CD14-positive monocyte (primary cell): ENCODE measurements around the gene ZDHHC8. TPM values are rescaled to one million over a fixed set of nuclear protein-coding genes. Genes with fewer than 3 reads are reported as not detected.

Source experiments
- DNase-seq, 3 donors: peaks; one replicate each; pipeline ENCODE4 v3.0.0-alpha.2; 2011 to 2022
- H2AFZ ChIP-seq: 2 replicates; pipeline ENCODE4 v1.6.0; 2012; ENCODE audit warnings: mild to moderate bottlenecking, low read depth, low read length, inconsistent platforms; ENCODE audit not compliant: insufficient read depth, poor library complexity, severe bottlenecking
- H3K27ac ChIP-seq, 2 donors: 1 replicate in 1 of 2; 2 replicates in 1 of 2; pipeline ENCODE4 v1.5.1; 2012 to 2013; ENCODE audit warnings: low read length in 2 of 2, control low read depth in 1 of 2, inconsistent platforms in 1 of 2, low read depth in 1 of 2, mild to moderate bottlenecking in 1 of 2
- H3K27me3 ChIP-seq, 2 donors: one replicate each; pipeline versions ENCODE4 v1.6.0 to v1.6.1; 2011 to 2013; ENCODE audit warnings: low read length in 2 of 2; ENCODE audit not compliant: control insufficient read depth in 2 of 2, insufficient read depth in 2 of 2
- H3K36me3 ChIP-seq, 2 donors: replicated peaks in 1 of 2; 1 replicate in 1 of 2; 2 replicates in 1 of 2; pipeline versions ENCODE4 v1.5.1 to v1.6.1; 2012 to 2013; ENCODE audit warnings: low read length in 2 of 2, control low read depth in 1 of 2, inconsistent platforms in 1 of 2, mild to moderate bottlenecking in 1 of 2; ENCODE audit not compliant: insufficient read depth in 2 of 2, control insufficient read depth in 1 of 2
- H3K4me1 ChIP-seq, 2 donors: 1 replicate in 1 of 2; 2 replicates in 1 of 2; pipeline versions ENCODE4 v1.5.1 to v1.6.1; 2012 to 2013; ENCODE audit warnings: low read length in 2 of 2, control low read depth in 1 of 2, inconsistent platforms in 1 of 2, mild to moderate bottlenecking in 1 of 2, moderate library complexity in 1 of 2; ENCODE audit not compliant: insufficient read depth in 2 of 2, control insufficient read depth in 1 of 2
- H3K4me2 ChIP-seq: replicated peaks from 2 replicates; pipeline ENCODE3; 2012; ENCODE audit warnings: low read length, moderate library complexity, mild to moderate bottlenecking; ENCODE audit not compliant: poor library complexity, severe bottlenecking; ENCODE audit errors: extremely low read depth
- H3K4me3 ChIP-seq, 3 experiments: fragments of 200-600 bp in 1 of 3; sonication (generic) in 1 of 3; replicated peaks in 1 of 3; 1 replicate in 2 of 3; 2 replicates in 1 of 3; pipeline ENCODE4 v1.5.1; 2011 to 2013; ENCODE audit warnings: low read length in 3 of 3, mild to moderate bottlenecking in 3 of 3, control low read depth in 2 of 3, low read depth in 2 of 3, inconsistent platforms in 1 of 3, moderate library complexity in 1 of 3
- H3K79me2 ChIP-seq: 2 replicates; pipeline ENCODE4 v1.6.0; 2012; ENCODE audit warnings: mild to moderate bottlenecking, control low read depth, inconsistent platforms, low read length, moderate library complexity; ENCODE audit not compliant: insufficient read depth
- H3K9ac ChIP-seq: 2 replicates; pipeline ENCODE4 v1.6.0; 2017; ENCODE audit warnings: low read length, mild to moderate bottlenecking; ENCODE audit not compliant: insufficient read depth, poor library complexity, severe bottlenecking
- H3K9me3 ChIP-seq, 2 donors: replicated peaks in 1 of 2; 1 replicate in 1 of 2; 2 replicates in 1 of 2; pipeline versions ENCODE4 v1.5.1 to v1.6.1; 2012 to 2013; ENCODE audit warnings: low read length in 2 of 2, control low read depth in 1 of 2; ENCODE audit not compliant: control insufficient read depth in 1 of 2, insufficient read depth in 1 of 2
- H4K20me1 ChIP-seq: 2 replicates; pipeline ENCODE4 v1.6.0; 2012; ENCODE audit warnings: mild to moderate bottlenecking, low read length, control low read depth, moderate library complexity; ENCODE audit not compliant: insufficient read depth
- H3K27ac Mint-ChIP-seq, 7 donors: one replicate each; pipeline ENCODE4 v1.8.0; 2020; ENCODE audit warnings: mild to moderate bottlenecking in 7 of 7, mixed read lengths in 7 of 7, moderate library complexity in 6 of 7, inconsistent platforms in 2 of 7
- H3K27me3 Mint-ChIP-seq, 3 donors: one replicate each; pipeline ENCODE4 v1.8.0; 2021 to 2022; ENCODE audit warnings: low read depth in 3 of 3, mild to moderate bottlenecking in 3 of 3, mixed read lengths in 3 of 3, moderate library complexity in 3 of 3, inconsistent platforms in 1 of 3
- H3K36me3 Mint-ChIP-seq, 2 donors: one replicate each; pipeline ENCODE4 v1.8.0; 2020; ENCODE audit warnings: mixed read lengths in 2 of 2, inconsistent platforms in 1 of 2, mild to moderate bottlenecking in 1 of 2
- H3K4me1 Mint-ChIP-seq: one replicate; pipeline ENCODE4 v1.8.0; 2020; ENCODE audit warnings: mild to moderate bottlenecking, mixed read lengths
- H3K4me3 Mint-ChIP-seq, 2 donors: one replicate each; pipeline ENCODE4 v1.8.0; 2020; ENCODE audit warnings: mild to moderate bottlenecking in 2 of 2, mixed read lengths in 2 of 2, moderate library complexity in 1 of 2
- H3K9me3 Mint-ChIP-seq, 7 donors: one replicate each; pipeline ENCODE4 v1.8.0; 2020 to 2022; ENCODE audit warnings: mixed read lengths in 7 of 7, mild to moderate bottlenecking in 6 of 7, moderate library complexity in 6 of 7, inconsistent platforms in 2 of 7
- WGBS: methylation state at CpG from one replicate; pipeline ENCODE4 v1.1.5; 2013; ENCODE audit warnings: missing lambda C conversion rate; ENCODE audit not compliant: insufficient coverage; 5-methylcytosine and 5-hydroxymethylcytosine counted together
- intact Hi-C, 2 donors: fragments of 100-400 bp; cut with micrococcal nuclease; formaldehyde crosslinking; loops; one replicate each; pipeline versions ENCODE4 v1.15.0 to v1.15.1; 2023
- polyA plus RNA-seq, 3 donors: library from polyadenylated mRNA; depleted of rRNA in 1 of 3; unstranded in 2 of 3; stranded (reverse) in 1 of 3; fragments of 300-500 nt in 2 of 3; fragments of >200 nt in 1 of 3; fragmentation: Illumina TruSeq in 2 of 3; gene quantifications; 1 replicate in 2 of 3; 2 replicates in 1 of 3; pipeline ENCODE4 v1.2.3, GENCODE V29; 2012 to 2021
- TF ChIP-seq, protein P1 (sequence below): fragments of 200-600 bp; IDR thresholded peaks from one replicate; pipeline ENCODE4 v1.8.0; 2022; ENCODE audit warnings: antibody characterized with exemption, mild to moderate bottlenecking

Gene ZDHHC8
- polyA plus RNA-seq, 3 donors: 0.73 to 76.3 (median 1.1) TPM

DNA sequence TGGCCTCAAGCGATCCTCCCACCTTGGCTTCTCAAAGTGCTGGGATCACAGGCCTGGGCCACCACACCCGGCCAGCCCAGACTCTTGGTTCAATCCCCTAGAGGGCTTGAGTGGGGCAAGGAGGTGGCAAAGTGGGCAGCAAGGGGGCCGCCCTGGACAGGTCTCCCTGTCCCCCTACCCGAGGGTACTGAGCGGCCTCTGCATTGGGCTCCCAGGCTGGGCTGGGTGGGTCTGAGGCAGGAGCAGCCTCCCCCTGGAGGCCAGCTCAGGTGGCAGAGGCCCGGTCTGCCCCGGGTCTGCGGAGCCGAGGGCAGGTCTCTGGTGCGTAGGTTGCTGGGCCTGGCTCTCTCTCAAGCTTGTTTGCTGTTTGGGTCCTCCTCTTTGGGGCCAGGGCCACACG, 41.6 kb downstream of the ZDHHC8 start:
- Histone ChIP-seq H3K79me2 (no peaks in the 10 kb centered on the region), H4K20me1 (no peaks in the 10 kb centered on the region), H3K9me3 (no peaks in the 10 kb centered on the region), H3K27me3 (no peaks in the 10 kb centered on the region), H3K27ac (no peak overlapping the region), H3K9ac (no peak overlapping the region), H3K36me3 (no peaks in the 10 kb centered on the region), H3K4me1 (no peaks in the 10 kb centered on the region), H3K4me2 (no peak overlapping the region), H2AFZ (no peak overlapping the region), H3K4me3 (no peak overlapping the region)
- WGBS: 94% methylated on average over 11 of the region's 11 CpGs
- Mint-ChIP-seq H3K4me3 (no peak overlapping the region), H3K4me1 (no peaks in the 10 kb centered on the region), H3K36me3 (no peaks in the 10 kb centered on the region), H3K27me3 (peaks cover 1 to 4% (median 3%) of the 10 kb centered on the region in 3 donors), H3K27ac (no peak overlapping the region), H3K9me3 (no peaks in the 10 kb centered on the region)
- intact Hi-C loops: no loop called here
- no peak for DNase-seq
- TF ChIP-seq, protein P1, sequence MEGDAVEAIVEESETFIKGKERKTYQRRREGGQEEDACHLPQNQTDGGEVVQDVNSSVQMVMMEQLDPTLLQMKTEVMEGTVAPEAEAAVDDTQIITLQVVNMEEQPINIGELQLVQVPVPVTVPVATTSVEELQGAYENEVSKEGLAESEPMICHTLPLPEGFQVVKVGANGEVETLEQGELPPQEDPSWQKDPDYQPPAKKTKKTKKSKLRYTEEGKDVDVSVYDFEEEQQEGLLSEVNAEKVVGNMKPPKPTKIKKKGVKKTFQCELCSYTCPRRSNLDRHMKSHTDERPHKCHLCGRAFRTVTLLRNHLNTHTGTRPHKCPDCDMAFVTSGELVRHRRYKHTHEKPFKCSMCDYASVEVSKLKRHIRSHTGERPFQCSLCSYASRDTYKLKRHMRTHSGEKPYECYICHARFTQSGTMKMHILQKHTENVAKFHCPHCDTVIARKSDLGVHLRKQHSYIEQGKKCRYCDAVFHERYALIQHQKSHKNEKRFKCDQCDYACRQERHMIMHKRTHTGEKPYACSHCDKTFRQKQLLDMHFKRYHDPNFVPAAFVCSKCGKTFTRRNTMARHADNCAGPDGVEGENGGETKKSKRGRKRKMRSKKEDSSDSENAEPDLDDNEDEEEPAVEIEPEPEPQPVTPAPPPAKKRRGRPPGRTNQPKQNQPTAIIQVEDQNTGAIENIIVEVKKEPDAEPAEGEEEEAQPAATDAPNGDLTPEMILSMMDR: no peak

DNA sequence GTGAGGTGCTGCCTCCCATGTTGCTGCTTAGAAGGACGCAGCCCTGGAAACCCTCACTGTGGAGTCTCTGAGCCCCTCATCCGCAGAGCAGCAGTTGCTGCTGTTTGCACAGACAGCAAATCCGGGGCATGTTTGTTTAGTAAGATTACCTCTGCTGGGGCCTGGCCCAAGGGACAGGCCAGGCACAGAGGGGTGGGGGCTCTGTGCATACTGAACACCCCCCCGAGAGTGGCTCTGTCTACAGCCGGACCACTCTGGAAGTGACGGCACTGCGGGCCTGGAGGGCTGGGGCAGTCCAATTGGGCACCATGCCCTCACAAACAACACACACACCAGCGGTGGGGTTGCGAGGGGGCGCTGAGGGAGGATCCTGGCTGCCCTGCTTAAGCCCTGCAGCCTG, 42.2 kb downstream of the ZDHHC8 start:
- Histone ChIP-seq H3K4me1 (no peaks in the 10 kb centered on the region), H3K36me3 (no peaks in the 10 kb centered on the region), H3K79me2 (no peaks in the 10 kb centered on the region), H3K9ac (no peak overlapping the region), H2AFZ (no peak overlapping the region), H3K27me3 (no peaks in the 10 kb centered on the region), H3K9me3 (no peaks in the 10 kb centered on the region), H4K20me1 (no peaks in the 10 kb centered on the region), H3K27ac (no peak overlapping the region), H3K4me3 (no peak overlapping the region), H3K4me2 (no peak overlapping the region)
- Mint-ChIP-seq H3K27ac (no peak overlapping the region), H3K4me3 (no peak overlapping the region), H3K36me3 (no peaks in the 10 kb centered on the region), H3K27me3 (peaks cover 1 to 4% (median 3%) of the 10 kb centered on the region in 3 donors), H3K9me3 (no peaks in the 10 kb centered on the region), H3K4me1 (no peaks in the 10 kb centered on the region)
- WGBS: 89% methylated on average over 8 of the region's 10 CpGs
- TF ChIP-seq, protein P1: no peak
- DNase-seq: no peak
- intact Hi-C loops: no loop called here
